HepG2 (cell line): ENCODE data around the gene CPSF6. TPM values are rescaled to one million over a fixed set of nuclear protein-coding genes. Genes with fewer than 3 reads are reported as not detected.

Experiments
- AFF4 ChIP-seq: sonication (generic); formaldehyde crosslinking; IDR thresholded peaks from 2 replicates; pipeline ENCODE4 v1.4.0; 2020; ENCODE audit warnings: missing genetic modification reagents
- BRF2 ChIP-seq: sonication (generic); formaldehyde crosslinking; IDR thresholded peaks from 2 replicates; pipeline ENCODE4 v1.8.1; 2022; ENCODE audit warnings: mild to moderate bottlenecking, missing genetic modification reagents
- E2F5 ChIP-seq: sonication (generic); formaldehyde crosslinking; conservative IDR thresholded peaks from 2 replicates; pipeline ENCODE4 v1.4.0; 2020; ENCODE audit warnings: missing genetic modification reagents
- FOXJ3 ChIP-seq: sonication (generic); formaldehyde crosslinking; IDR thresholded peaks from 2 replicates; pipeline ENCODE4 v1.4.0; 2020; ENCODE audit warnings: missing genetic modification reagents, mild to moderate bottlenecking, borderline replicate concordance
- GMEB1 ChIP-seq: sonication (generic); formaldehyde crosslinking; IDR thresholded peaks from 2 replicates; pipeline ENCODE4 v1.5.1; 2020; ENCODE audit warnings: missing genetic modification reagents, mild to moderate bottlenecking, borderline replicate concordance
- HDAC6 ChIP-seq: fragments of 200-600 bp; sonication (generic); IDR thresholded peaks from 2 replicates; pipeline ENCODE4 v1.7.0; 2017; ENCODE audit warnings: mild to moderate bottlenecking, antibody characterized with exemption, low read length, low read depth
- PLRG1 ChIP-seq: fragments of 450-650 bp; conservative IDR thresholded peaks from 2 replicates; pipeline ENCODE4 v1.6.1; 2016
- RAD51 ChIP-seq: fragments of 450-650 bp; IDR thresholded peaks from 2 replicates; pipeline ENCODE4 v1.6.1; 2016; ENCODE audit warnings: borderline replicate concordance
- RARG ChIP-seq: sonication (generic); formaldehyde crosslinking; IDR thresholded peaks from 2 replicates; pipeline ENCODE4 v1.4.0; 2020; ENCODE audit warnings: low read depth, mild to moderate bottlenecking, missing genetic modification reagents
- SRSF9 ChIP-seq: fragments of 200-400 bp; formaldehyde crosslinking; IDR thresholded peaks from 2 replicates; pipeline ENCODE4 v1.6.1; 2018; ENCODE audit warnings: borderline replicate concordance, mild to moderate bottlenecking, low read depth, low read length; ENCODE audit not compliant: insufficient read depth, poor library complexity, severe bottlenecking
- SYNCRIP ChIP-seq: fragments of 200-400 bp; formaldehyde crosslinking; IDR thresholded peaks from 2 replicates; pipeline ENCODE4 v1.6.1; 2018; ENCODE audit warnings: mild to moderate bottlenecking, low read depth, low read length; ENCODE audit not compliant: insufficient read depth
- XRCC5 ChIP-seq: fragments of 200-400 bp; formaldehyde crosslinking; optimal IDR thresholded peaks from 2 replicates; pipeline ENCODE3; 2017; ENCODE audit warnings: mild to moderate bottlenecking, low read length
- ZBTB49 ChIP-seq: sonication (generic); formaldehyde crosslinking; IDR thresholded peaks from 2 replicates; pipeline ENCODE4 v1.4.0; 2020; ENCODE audit warnings: missing genetic modification reagents, borderline replicate concordance
- ZNF10 ChIP-seq: sonication (generic); formaldehyde crosslinking; IDR thresholded peaks from 2 replicates; pipeline ENCODE4 v1.4.0; 2020; ENCODE audit warnings: mild to moderate bottlenecking, low read depth, missing genetic modification reagents, borderline replicate concordance
- ZNF441 ChIP-seq: sonication (generic); formaldehyde crosslinking; IDR thresholded peaks from 2 replicates; pipeline ENCODE4 v1.7.0; 2021; ENCODE audit warnings: missing genetic modification reagents, borderline replicate concordance
- polyA plus RNA-seq, 8 experiments: library from polyadenylated mRNA; depleted of rRNA in 3 of 8; stranded (reverse) in 7 of 8; unstranded in 1 of 8; fragments of >200 nt; fragmentation: Illumina TruSeq in 4 of 8; extraction: Trizol in 4 of 8; gene quantifications; 2 replicates each; pipeline versions ENCODE4 v1.2.1 to v1.2.3, GENCODE V29; 2011 to 2016; ENCODE audit warnings: low read depth in 4 of 8, missing spikeins in 1 of 8, mixed read lengths in 1 of 8; ENCODE audit not compliant: insufficient read depth in 1 of 8
- total RNA-seq, 5 experiments: library from RNA; depleted of rRNA; stranded (reverse); fragments of >200 nt; fragmentation: Illumina TruSeq; extraction: Trizol; gene quantifications; 2 replicates each; pipeline ENCODE4 v1.2.3, GENCODE V29; 2016; ENCODE audit warnings: low read depth in 1 of 5

Gene CPSF6
- total and polyA plus RNA-seq, 2 of the 13 experiments (the other 11 are each of a cell fraction or from before 2014, with no cell fraction given) = 41.8 to 71.0 TPM

GRCh38 chr12:69239352-69239921 is at the start of gene CPSF6 (continued):
- no peak for TF ChIP-seq SYNCRIP
- no peak for TF ChIP-seq BRF2 (CRISPR knock-in tag)
- no peak for TF ChIP-seq AFF4 (CRISPR knock-in tag)
- TF ChIP-seq GMEB1 (CRISPR knock-in tag) = 0 out of 2 replicates have a peak, but pooled peaks have one; percentile 42
- no peak for TF ChIP-seq XRCC5
- TF ChIP-seq ZBTB49 = no peak
- TF ChIP-seq PLRG1 = no peak
- TF ChIP-seq SRSF9 = no peak
- no peak for TF ChIP-seq RARG (CRISPR knock-in tag)
- TF ChIP-seq ZNF441 (CRISPR knock-in tag) = 0 out of 2 replicates have a peak, but pooled peaks have one; percentile 54
- no peak for TF ChIP-seq HDAC6
- TF ChIP-seq ZNF10 (CRISPR knock-in tag) = no peak
- TF ChIP-seq E2F5 (CRISPR knock-in tag) = 0 out of 2 replicates have a peak, but pooled peaks have one; percentile 22
- TF ChIP-seq FOXJ3 (CRISPR knock-in tag) = no peak
- no peak for TF ChIP-seq RAD51
